Astrocyte of the spinal cord (primary cell): ENCODE results near the gene CDK5RAP2.

Source experiments
- DNase-seq: peaks from one replicate; pipeline ENCODE4 v3.0.0; 2011; ENCODE audit warnings: low read depth, low spot score
- H3K4me3 ChIP-seq: 2 replicates; pipeline ENCODE4 v1.5.1; 2011; ENCODE audit warnings: low read depth, mild to moderate bottlenecking, low read length, moderate library complexity
- CTCF ChIP-seq: IDR thresholded peaks from 2 replicates; pipeline ENCODE4 v1.5.1; 2012; ENCODE audit warnings: low read depth, mild to moderate bottlenecking, low read length, inconsistent platforms
- in situ Hi-C: cut with HindIII; loops from 2 replicates; pipeline ENCODE4 v1.10.0; 2017; ENCODE audit warnings: low sequenced_read_pairs

CDK5RAP2 gene

GRCh38 chr9:120423812-120424211 is 156.2 kb downstream of the CDK5RAP2 start:
- in situ Hi-C loops = no loop called here
- TF ChIP-seq CTCF = no peak
- H3K4me3 ChIP-seq = no peak overlapping the region
- DNase-seq = no peak

GRCh38 chr9:120421977-120422376 is 158.0 kb downstream of the CDK5RAP2 start:
- no peak overlapping the region for H3K4me3 ChIP-seq
- in situ Hi-C loops = no loop called here
- TF ChIP-seq CTCF = no peak
- no peak for DNase-seq

- H3K4me3 ChIP-seq = no peak overlapping the region
- in situ Hi-C loops = no loop called here
- DNase-seq = no peak
- no peak for TF ChIP-seq CTCF
These were observed 161.7 kb downstream of the CDK5RAP2 start for GRCh38 chr9:120418315-120418714.

GRCh38 chr9:120416781-120417427 is 163.1 kb downstream of the CDK5RAP2 start:
- TF ChIP-seq CTCF = no peak
- in situ Hi-C loops = no loop called here
- DNase-seq = no peak
- H3K4me3 ChIP-seq = no peak overlapping the region

- DNase-seq = no peak
- TF ChIP-seq CTCF = no peak
- in situ Hi-C loops = no loop called here
- no peak overlapping the region for H3K4me3 ChIP-seq
These were observed 166.6 kb downstream of the CDK5RAP2 start for GRCh38 chr9:120413121-120414048.

- no peak for TF ChIP-seq CTCF
- peak; percentile 63 for DNase-seq
- H3K4me3 ChIP-seq = no peak overlapping the region
- in situ Hi-C loops = no loop called here
These were observed 167.5 kb downstream of the CDK5RAP2 start for GRCh38 chr9:120412425-120412951.
